ENCODE measurements around the gene VPS4A.
A peak's percentile ranks its signal among the peaks of the same experiment; 100 is the strongest.
"Not testable (repeated sequence)": the region's sequence is repeated elsewhere in the genome, so short reads cannot be mapped to it uniquely, and the experiment has no call there.

The VPS4A gene

GRCh38 chr16:69328854-69329316, 17.7 kb downstream of the VPS4A start:
- no peak for DNase-seq

- DNase-seq = peak; percentile 52
Measured at GRCh38 chr16:69329369-69330285, 18.5 kb downstream of the VPS4A start.

- peak; percentile 96 for DNase-seq
Measured at GRCh38 chr16:69330286-69331109, 19.3 kb downstream of the VPS4A start, which contains the start of gene PDF. Gene PDF (minus strand): TSS chr16:69330588. CDS start chr16:69330570, 18 bp downstream.

- DNase-seq = no peak
Measured at GRCh38 chr16:69334696-69335095, 23.5 kb downstream of the VPS4A start.

GRCh38 chr16:69338557-69339288, 27.6 kb downstream of the VPS4A start:
- no peak for DNase-seq

- DNase-seq = peak; percentile 99
Measured at GRCh38 chr16:69339289-69340094, 28.3 kb downstream of the VPS4A start, which contains the start of the genes COG8 and NIP7. Gene COG8 (minus strand): TSS chr16:69339564. CDS start chr16:69339552, 12 bp downstream. Gene NIP7 (plus strand): TSS chr16:69339772. CDS start chr16:69339830, 58 bp downstream.

- no peak for DNase-seq
Measured at GRCh38 chr16:69340095-69340644, 29.0 kb downstream of the VPS4A start.

- no peak for DNase-seq
Measured at GRCh38 chr16:69344171-69344570, 33.0 kb downstream of the VPS4A start.

- DNase-seq = no peak
Measured at GRCh38 chr16:69345923-69346322, 34.8 kb downstream of the VPS4A start.

GRCh38 chr16:69346683-69347082, 35.5 kb downstream of the VPS4A start:
- peak; percentile 15 for DNase-seq

- no peak for DNase-seq
Measured at GRCh38 chr16:69348222-69348621, 37.1 kb downstream of the VPS4A start.

- DNase-seq = no peak
Measured at GRCh38 chr16:69349536-69349935, 38.4 kb downstream of the VPS4A start.

GRCh38 chr16:69350536-69351133, 39.5 kb downstream of the VPS4A start:
- DNase-seq = no peak

GRCh38 chr16:69351309-69352027, 40.3 kb downstream of the VPS4A start, which contains the start of gene TMED6:
Gene TMED6 (minus strand): TSS chr16:69351786. CDS start chr16:69351753, 33 bp downstream.
- DNase-seq = no peak

- not testable (repeated sequence) for DNase-seq
Measured at GRCh38 chr16:69360070-69360469, 48.9 kb downstream of the VPS4A start.

GRCh38 chr16:69363281-69363717, 52.1 kb downstream of the VPS4A start:
- DNase-seq = no peak

- DNase-seq = no peak
Measured at GRCh38 chr16:69364088-69364487, 52.9 kb downstream of the VPS4A start.

GRCh38 chr16:69365901-69366300, 54.8 kb downstream of the VPS4A start:
- no peak for DNase-seq

- DNase-seq = no peak
Measured at GRCh38 chr16:69366431-69366830, 55.3 kb downstream of the VPS4A start.

- no peak for DNase-seq
Measured at GRCh38 chr16:69367980-69368379, 56.8 kb downstream of the VPS4A start.

Data from OCI-M1 (cell line).